ENCODE results near the gene CAPG.

GRCh38 chr2:85448461-85449213 is 38.5 kb upstream of the CAPG start:
- TF ChIP-seq GATA2 (IDR thresholded peaks at IDR 0.05; ENCODE audit: low read depth, low read length) (no peak), GATA3 (IDR thresholded peaks at IDR 0.05; ENCODE audit: low read depth, low read length) (no peak)
